ENCODE measurements around the gene FKBP15.

- no peak for TF ChIP-seq CTCF (conservative IDR thresholded peaks at IDR 0.05; ENCODE audit: low read depth, low read length)
- TF ChIP-seq SMC3 (IDR thresholded peaks at IDR 0.05; ENCODE audit: low read depth, low read length): no peak
- TF ChIP-seq RAD21 (IDR thresholded peaks at IDR 0.05; ENCODE audit: low read length): no peak
- no peak for TF ChIP-seq POLR2A (IDR thresholded peaks at IDR 0.05; ENCODE audit: low read depth, low read length)
- no peak for TF ChIP-seq MAFK (IDR thresholded peaks at IDR 0.05; ENCODE audit: low read depth, low read length)
- no peak for TF ChIP-seq MXI1 (IDR thresholded peaks at IDR 0.05; ENCODE audit: borderline replicate concordance, low read depth, low read length)
- no peak for TF ChIP-seq USF2 (IDR thresholded peaks at IDR 0.05; ENCODE audit: low read depth, low read length)
- TF ChIP-seq RFX5 (IDR thresholded peaks at IDR 0.05; ENCODE audit: low read depth, low read length): no peak
These were observed 17.8 kb upstream of the FKBP15 start for GRCh38 chr9:113238859-113239232.

Data from IMR-90 (cell line).